HCT116 (cell line): Measurements from ENCODE around the gene ARMC2. TPM values are rescaled to one million over a fixed set of nuclear protein-coding genes. Genes with fewer than 3 reads are reported as not detected.

Source experiments
- ATAC-seq: fragments of 200-7000 bp; cut with Tn5 transposase; 2 replicates; pipeline ENCODE4 v1.9.1; 2020; ENCODE audit warnings: mild to moderate bottlenecking, moderate library complexity
- BruUV-seq: library from RNA; stranded (reverse); fragments of 400-500 nt; replicated peaks from 2 replicates; lab custom pipeline; 2021; lab: Mats Ljungman, UMichigan
- CTCF ChIA-PET: fragments of 300-600 bp; sonication (Branson Sonifier 250); formaldehyde crosslinking; loops from one replicate; lab custom pipeline; 2021; ENCODE audit warnings: antibody characterized with exemption; lab: Charles Lee
- POLR2A ChIA-PET: fragments of 300-600, 350-600 bp; sonication (Branson Sonifier 250); formaldehyde crosslinking; loops from one replicate; lab custom pipeline; 2021; ENCODE audit warnings: antibody characterized with exemption; lab: Charles Lee
- RAD21 ChIA-PET, 2 experiments: fragments of 300-600 bp; sonication (Branson Sonifier 250); formaldehyde crosslinking; loops; one replicate each; lab custom pipeline; 2023; ENCODE audit warnings: low total read pairs in 2 of 2; ENCODE audit not compliant: uncharacterized antibody in 2 of 2, unreplicated experiment in 2 of 2, low non-redundant PET in 1 of 2; lab: Charles Lee
- DNase-seq: peaks from one replicate; pipeline ENCODE4 v3.0.0-alpha.2; 2010; ENCODE audit warnings: low read depth, low spot score
- H2AFZ ChIP-seq: fragments of 200-600 bp; shearing (Covaris generic), sonication (generic); 2 replicates; pipeline ENCODE4 v1.6.1; 2017; ENCODE audit warnings: low read depth, mixed run types, mixed read lengths, antibody characterized with exemption, low read length; ENCODE audit not compliant: poor library complexity, severe bottlenecking
- H3K27ac ChIP-seq: 2 replicates; pipeline ENCODE4 v1.5.1; 2012; ENCODE audit warnings: low read depth, low read length
- H3K27me3 ChIP-seq: fragments of 200-600 bp; sonication (generic); 2 replicates; pipeline ENCODE4 v1.6.1; 2016; ENCODE audit warnings: mixed run types, low read length, mixed read lengths; ENCODE audit not compliant: insufficient read depth
- H3K36me3 ChIP-seq, 2 experiments: fragments of 200-500 bp in 1 of 2; fragments of 200-600 bp in 1 of 2; sonication (Bioruptor generic) in 1 of 2; sonication (generic) in 1 of 2; 2 replicates each; pipeline versions ENCODE4 v1.5.1 to v1.6.1; 2014 to 2016; ENCODE audit warnings: low read length in 2 of 2, inconsistent platforms in 1 of 2, mixed read lengths in 1 of 2, mixed run types in 1 of 2; ENCODE audit not compliant: insufficient read depth in 2 of 2, control insufficient read depth in 1 of 2
- H3K4me1 ChIP-seq, 2 experiments: fragments of 200-600 bp in 1 of 2; sonication (generic) in 1 of 2; 2 replicates each; pipeline versions ENCODE4 v1.5.1 to v1.6.1; 2012 to 2017; ENCODE audit warnings: low read length in 2 of 2, inconsistent platforms in 1 of 2, mild to moderate bottlenecking in 1 of 2, mixed read lengths in 1 of 2, mixed run types in 1 of 2, moderate library complexity in 1 of 2; ENCODE audit not compliant: insufficient read depth in 2 of 2, control insufficient read depth in 1 of 2
- H3K4me2 ChIP-seq: fragments of 200-600 bp; sonication (generic); 2 replicates; pipeline ENCODE4 v1.6.1; 2017; ENCODE audit warnings: mixed run types, low read length, mixed read lengths
- H3K4me3 ChIP-seq, 2 experiments: fragments of 200-600 bp in 1 of 2; sonication (generic) in 1 of 2; replicated peaks in 1 of 2; 2 replicates each; pipeline ENCODE4 v1.5.1; 2011 to 2016; ENCODE audit warnings: low read length in 2 of 2, control low read depth in 1 of 2, low read depth in 1 of 2, mild to moderate bottlenecking in 1 of 2, mixed read lengths in 1 of 2, mixed run types in 1 of 2
- H3K79me2 ChIP-seq: fragments of 200-600 bp; sonication (generic); 2 replicates; pipeline ENCODE4 v1.6.1; 2017; ENCODE audit warnings: mild to moderate bottlenecking, mixed run types, low read length, moderate library complexity, mixed read lengths; ENCODE audit not compliant: insufficient read depth
- H3K9ac ChIP-seq: fragments of 200-600 bp; sonication (generic); 2 replicates; pipeline ENCODE4 v1.6.1; 2016; ENCODE audit warnings: low read length, mixed read lengths
- H3K9me2 ChIP-seq: fragments of 200-600 bp; sonication (generic), shearing (Covaris generic); 2 replicates; pipeline ENCODE4 v1.6.1; 2017; ENCODE audit warnings: mixed run types, mild to moderate bottlenecking, moderate library complexity; ENCODE audit not compliant: insufficient read depth
- H3K9me3 ChIP-seq, 2 experiments: fragments of 200-500 bp in 1 of 2; fragments of 200-600 bp in 1 of 2; sonication (Bioruptor generic) in 1 of 2; sonication (generic) in 1 of 2; 2 replicates each; pipeline ENCODE4 v1.6.1; 2014 to 2017; ENCODE audit warnings: low read length in 2 of 2, mixed read lengths in 2 of 2, inconsistent platforms in 1 of 2, low read depth in 1 of 2, mild to moderate bottlenecking in 1 of 2, mixed run types in 1 of 2, moderate library complexity in 1 of 2; ENCODE audit not compliant: control insufficient read depth in 1 of 2, insufficient read depth in 1 of 2
- H4K20me1 ChIP-seq: fragments of 200-600 bp; sonication (generic), shearing (Covaris generic); 2 replicates; pipeline ENCODE4 v1.6.1; 2017; ENCODE audit warnings: mixed run types, mild to moderate bottlenecking, moderate library complexity; ENCODE audit not compliant: insufficient read depth
- CBX3 ChIP-seq: IDR thresholded peaks from 2 replicates; pipeline ENCODE4 v1.6.1; 2012; ENCODE audit warnings: low read depth
- CEBPB ChIP-seq: IDR thresholded peaks from 2 replicates; pipeline ENCODE4 v1.6.1; 2012; ENCODE audit warnings: low read depth
- ELF1 ChIP-seq: IDR thresholded peaks from 2 replicates; pipeline ENCODE4 v1.6.1; 2012; ENCODE audit warnings: low read depth, borderline replicate concordance
- EZH2 ChIP-seq: fragments of 200-600 bp; sonication (generic); IDR thresholded peaks from 2 replicates; pipeline ENCODE4 v1.6.1; 2017; ENCODE audit warnings: antibody characterized with exemption, mixed run types
- EZH2phosphoT487 ChIP-seq: fragments of 200-600 bp; IDR thresholded peaks from 2 replicates; pipeline ENCODE4 v1.6.1; 2018; ENCODE audit warnings: antibody characterized with exemption, borderline replicate concordance
- JUND ChIP-seq: IDR thresholded peaks from 2 replicates; pipeline ENCODE4 v1.6.1; 2012
- POLR2A ChIP-seq: IDR thresholded peaks from 2 replicates; pipeline ENCODE4 v1.7.0; 2011; ENCODE audit warnings: borderline replicate concordance; ENCODE audit not compliant: insufficient read depth, insufficient read length; ENCODE audit errors: extremely low read depth
- RAD21 ChIP-seq: IDR thresholded peaks from 2 replicates; pipeline ENCODE4 v1.6.1; 2012; ENCODE audit warnings: low read depth, mild to moderate bottlenecking
- SP1 ChIP-seq: IDR thresholded peaks from 2 replicates; pipeline ENCODE4 v1.6.1; 2012; ENCODE audit warnings: low read depth
- intact Hi-C: fragments of 100-400 bp; cut with micrococcal nuclease; formaldehyde crosslinking; loops from 2 replicates; pipeline ENCODE4 v1.10.0; 2022
- total RNA-seq: library from RNA; stranded (reverse); gene quantifications from one replicate; pipeline ENCODE4 v1.2.1, GENCODE V29; 2021; ENCODE audit not compliant: unreplicated experiment
- TF ChIP-seq, protein P1 (sequence below), 3 experiments: fragments of 200-600 bp in 1 of 3; sonication (generic) in 1 of 3; IDR thresholded peaks in 2 of 3; conservative IDR thresholded peaks in 1 of 3; 2 replicates each; pipeline ENCODE4 v1.5.1; 2012 to 2017; ENCODE audit warnings: low read depth in 2 of 3, low read length in 2 of 3, antibody characterized with exemption in 1 of 3, borderline replicate concordance in 1 of 3, control low read depth in 1 of 3, mild to moderate bottlenecking in 1 of 3, mixed read lengths in 1 of 3, mixed run types in 1 of 3, moderate library complexity in 1 of 3; ENCODE audit not compliant: insufficient read depth in 1 of 3
- TF ChIP-seq, protein P2 (sequence below): IDR thresholded peaks from 2 replicates; pipeline ENCODE4 v1.6.1; 2011; ENCODE audit warnings: mild to moderate bottlenecking, low read length, moderate library complexity; ENCODE audit not compliant: insufficient replicate concordance; ENCODE audit errors: extremely low read depth
- TF ChIP-seq, protein P3 (sequence below): IDR thresholded peaks from 2 replicates; pipeline ENCODE4 v1.6.1; 2012

ARMC2 gene
- total RNA-seq, 1 experiment from 2014 or later, result 3.6 TPM

DNA sequence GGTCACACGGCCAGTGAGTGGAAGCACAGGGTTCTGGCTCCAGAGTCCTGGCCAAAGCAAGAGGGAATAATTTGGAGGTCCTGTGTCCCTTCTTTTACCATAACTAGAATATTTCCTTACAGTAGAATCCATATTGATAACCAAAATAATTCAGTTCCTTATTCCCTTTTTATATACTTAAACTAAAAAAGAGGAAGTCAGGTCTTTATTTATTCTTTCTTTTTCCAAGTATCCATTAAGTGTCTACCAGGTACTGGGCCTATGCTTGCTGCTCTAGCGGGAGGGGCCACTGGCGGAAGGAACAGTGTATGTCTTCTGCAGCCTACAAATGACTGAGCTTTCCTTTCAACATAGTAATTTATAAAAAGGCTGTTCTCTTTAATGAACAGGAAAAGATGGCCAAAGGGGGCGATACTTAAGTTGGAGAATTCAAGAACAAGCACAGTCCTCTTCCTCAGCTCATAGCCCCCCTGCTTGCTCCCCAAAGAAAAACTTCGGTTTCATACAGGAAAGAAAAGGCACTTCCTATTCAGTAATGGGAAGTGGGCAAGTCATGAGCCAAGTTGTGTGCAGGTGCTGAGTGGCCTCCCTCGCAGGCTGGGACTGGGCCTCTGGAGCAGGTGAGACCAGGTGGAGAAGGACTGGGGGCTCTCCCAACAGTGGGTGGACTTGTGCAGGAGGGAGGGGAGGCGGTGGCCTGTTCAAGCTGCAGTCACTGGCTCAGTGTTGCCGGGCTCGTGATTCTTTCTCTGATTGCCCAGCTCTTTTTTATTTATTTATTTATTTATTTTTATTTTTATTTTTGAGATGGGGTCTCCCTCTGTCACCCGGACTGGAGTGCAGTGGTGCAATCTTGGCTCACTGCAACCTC lies 110.9 kb downstream of the ARMC2 start:
- no peaks in the 10 kb centered on the region for H3K27me3 ChIP-seq
- H3K4me3 ChIP-seq, result no peak overlapping the region
- no peaks in the 10 kb centered on the region for H3K9me2 ChIP-seq
- H3K27ac ChIP-seq, result no peak overlapping the region
- H3K79me2 ChIP-seq, result no peaks in the 10 kb centered on the region
- CTCF ChIA-PET, result no interaction called here
- no peaks in the 10 kb centered on the region for H3K9me3 ChIP-seq
- H3K4me2 ChIP-seq, result no peak overlapping the region
- H4K20me1 ChIP-seq, result no peaks in the 10 kb centered on the region
- intact Hi-C loops, result no loop called here
- no peak overlapping the region for H3K9ac ChIP-seq
- TF ChIP-seq, protein P1, sequence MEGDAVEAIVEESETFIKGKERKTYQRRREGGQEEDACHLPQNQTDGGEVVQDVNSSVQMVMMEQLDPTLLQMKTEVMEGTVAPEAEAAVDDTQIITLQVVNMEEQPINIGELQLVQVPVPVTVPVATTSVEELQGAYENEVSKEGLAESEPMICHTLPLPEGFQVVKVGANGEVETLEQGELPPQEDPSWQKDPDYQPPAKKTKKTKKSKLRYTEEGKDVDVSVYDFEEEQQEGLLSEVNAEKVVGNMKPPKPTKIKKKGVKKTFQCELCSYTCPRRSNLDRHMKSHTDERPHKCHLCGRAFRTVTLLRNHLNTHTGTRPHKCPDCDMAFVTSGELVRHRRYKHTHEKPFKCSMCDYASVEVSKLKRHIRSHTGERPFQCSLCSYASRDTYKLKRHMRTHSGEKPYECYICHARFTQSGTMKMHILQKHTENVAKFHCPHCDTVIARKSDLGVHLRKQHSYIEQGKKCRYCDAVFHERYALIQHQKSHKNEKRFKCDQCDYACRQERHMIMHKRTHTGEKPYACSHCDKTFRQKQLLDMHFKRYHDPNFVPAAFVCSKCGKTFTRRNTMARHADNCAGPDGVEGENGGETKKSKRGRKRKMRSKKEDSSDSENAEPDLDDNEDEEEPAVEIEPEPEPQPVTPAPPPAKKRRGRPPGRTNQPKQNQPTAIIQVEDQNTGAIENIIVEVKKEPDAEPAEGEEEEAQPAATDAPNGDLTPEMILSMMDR (IDR thresholded peaks at IDR 0.05 in 2 of 3, conservative IDR thresholded peaks at IDR 0.05 in 1 of 3; ENCODE audit: borderline replicate concordance in 1 of 3, insufficient read depth in 1 of 3, low read depth in 2 of 3, low read length in 2 of 3), result no peak
- TF ChIP-seq, protein P2, sequence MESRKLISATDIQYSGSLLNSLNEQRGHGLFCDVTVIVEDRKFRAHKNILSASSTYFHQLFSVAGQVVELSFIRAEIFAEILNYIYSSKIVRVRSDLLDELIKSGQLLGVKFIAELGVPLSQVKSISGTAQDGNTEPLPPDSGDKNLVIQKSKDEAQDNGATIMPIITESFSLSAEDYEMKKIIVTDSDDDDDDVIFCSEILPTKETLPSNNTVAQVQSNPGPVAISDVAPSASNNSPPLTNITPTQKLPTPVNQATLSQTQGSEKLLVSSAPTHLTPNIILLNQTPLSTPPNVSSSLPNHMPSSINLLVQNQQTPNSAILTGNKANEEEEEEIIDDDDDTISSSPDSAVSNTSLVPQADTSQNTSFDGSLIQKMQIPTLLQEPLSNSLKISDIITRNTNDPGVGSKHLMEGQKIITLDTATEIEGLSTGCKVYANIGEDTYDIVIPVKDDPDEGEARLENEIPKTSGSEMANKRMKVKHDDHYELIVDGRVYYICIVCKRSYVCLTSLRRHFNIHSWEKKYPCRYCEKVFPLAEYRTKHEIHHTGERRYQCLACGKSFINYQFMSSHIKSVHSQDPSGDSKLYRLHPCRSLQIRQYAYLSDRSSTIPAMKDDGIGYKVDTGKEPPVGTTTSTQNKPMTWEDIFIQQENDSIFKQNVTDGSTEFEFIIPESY, result no peak
- TF ChIP-seq EZH2 (no peak), JUND (no peak), RAD21 (no peak), POLR2A (no peak), SP1 (no peak), ELF1 (no peak), EZH2phosphoT487 (no peak), CEBPB (no peak), CBX3 (no peak)
- TF ChIP-seq, protein P3, sequence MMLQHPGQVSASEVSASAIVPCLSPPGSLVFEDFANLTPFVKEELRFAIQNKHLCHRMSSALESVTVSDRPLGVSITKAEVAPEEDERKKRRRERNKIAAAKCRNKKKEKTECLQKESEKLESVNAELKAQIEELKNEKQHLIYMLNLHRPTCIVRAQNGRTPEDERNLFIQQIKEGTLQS, result no peak
- H2AFZ ChIP-seq, result no peak overlapping the region
- ATAC-seq (no peak), DNase-seq (no peak)
- BruUV-seq, result no TSS peak
- RAD21 ChIA-PET, result no interaction called here
- POLR2A ChIA-PET, result no interaction called here
- no peaks in the 10 kb centered on the region for H3K36me3 ChIP-seq
- H3K4me1 ChIP-seq, result no peaks in the 10 kb centered on the region
